B cell (primary cell): ENCODE measurements around the gene MRPS27. TPM values are rescaled to one million over a fixed set of nuclear protein-coding genes. Genes with fewer than 3 reads are reported as not detected.

Source experiments
- ATAC-seq: fragments of 200-7000 bp; cut with Tn5 transposase; one replicate; pipeline ENCODE4 v1.10.0; 2021; ENCODE audit warnings: low read depth, mild to moderate bottlenecking, moderate number of reproducible peaks, moderate library complexity
- CTCF ChIA-PET: fragments of 350-600 bp; sonication (Branson Sonifier 250); formaldehyde crosslinking; loops from one replicate; lab custom pipeline; 2021; ENCODE audit warnings: antibody characterized with exemption, inconsistent platforms; lab: Charles Lee
- POLR2A ChIA-PET: fragments of 350-600 bp; sonication (Branson Sonifier 250); formaldehyde crosslinking; loops from one replicate; lab custom pipeline; 2021; ENCODE audit warnings: antibody characterized with exemption; lab: Charles Lee
- DNase-seq: peaks from one replicate; pipeline ENCODE4 v3.0.0; 2013
- H2AFZ ChIP-seq: 2 replicates; pipeline ENCODE4 v1.6.1; 2012; ENCODE audit warnings: mild to moderate bottlenecking, low read depth, low read length; ENCODE audit not compliant: insufficient read depth, poor library complexity, severe bottlenecking
- H3K27ac ChIP-seq, 2 donors: 1 replicate in 1 of 2; 2 replicates in 1 of 2; pipeline ENCODE4 v1.5.1; 2012 to 2013; ENCODE audit warnings: low read length in 2 of 2, mild to moderate bottlenecking in 2 of 2, moderate library complexity in 1 of 2
- H3K27me3 ChIP-seq, 4 experiments: fragments of 200-600 bp in 1 of 4; sonication (generic) in 1 of 4; replicated peaks in 1 of 4; 1 replicate in 2 of 4; 2 replicates in 2 of 4; pipeline versions ENCODE4 v1.6.1 to v1.7.0; 2013 to 2016; ENCODE audit warnings: low read length in 3 of 4, mild to moderate bottlenecking in 2 of 4, mixed read lengths in 1 of 4, moderate library complexity in 1 of 4; ENCODE audit not compliant: insufficient read depth in 4 of 4, control insufficient read depth in 3 of 4; ENCODE audit errors: control extremely low read depth in 1 of 4
- H3K36me3 ChIP-seq, 2 experiments: replicated peaks in 1 of 2; 1 replicate in 1 of 2; 2 replicates in 1 of 2; pipeline versions ENCODE4 v1.6.1 to v1.7.1; 2013; ENCODE audit warnings: low read length in 1 of 2; ENCODE audit not compliant: insufficient read depth in 2 of 2, control insufficient read depth in 1 of 2; ENCODE audit errors: control extremely low read depth in 1 of 2, extremely low read depth in 1 of 2
- H3K4me1 ChIP-seq, 2 donors: fragments of 200-600 bp in 1 of 2; sonication (generic) in 1 of 2; 1 replicate in 1 of 2; 2 replicates in 1 of 2; pipeline versions ENCODE4 v1.5.1 to v1.6.1; 2013 to 2017; ENCODE audit warnings: low read length in 2 of 2; ENCODE audit not compliant: control insufficient read depth in 2 of 2, insufficient read depth in 2 of 2
- H3K4me2 ChIP-seq: replicated peaks from 2 replicates; pipeline ENCODE3; 2012; ENCODE audit warnings: mild to moderate bottlenecking, low read depth, low read length; ENCODE audit not compliant: poor library complexity, severe bottlenecking
- H3K4me3 ChIP-seq, 5 experiments: fragments of 200-600 bp in 1 of 5; sonication (generic) in 1 of 5; 1 replicate in 3 of 5; 2 replicates in 2 of 5; pipeline versions ENCODE4 v1.5.1 to v1.7.0; 2011 to 2016; ENCODE audit warnings: low read length in 4 of 5, mild to moderate bottlenecking in 4 of 5, low read depth in 2 of 5, control low read depth in 1 of 5, moderate library complexity in 1 of 5; ENCODE audit not compliant: insufficient read depth in 1 of 5; ENCODE audit errors: control extremely low read depth in 1 of 5, extremely low read depth in 1 of 5
- H3K79me2 ChIP-seq: fragments of 200-600 bp; sonication (generic); one replicate; pipeline ENCODE4 v1.6.0; 2016; ENCODE audit warnings: low read length; ENCODE audit not compliant: control insufficient read depth, insufficient read depth
- H3K9ac ChIP-seq: fragments of 200-600 bp; sonication (generic); 2 replicates; pipeline ENCODE4 v1.6.1; 2017; ENCODE audit warnings: mild to moderate bottlenecking, low read length, moderate library complexity
- H3K9me3 ChIP-seq, 3 donors: one replicate each; pipeline versions ENCODE4 v1.6.1 to v1.7.1; 2013; ENCODE audit warnings: low read length in 2 of 3; ENCODE audit not compliant: control insufficient read depth in 2 of 3, insufficient read depth in 1 of 3; ENCODE audit errors: control extremely low read depth in 1 of 3
- H4K20me1 ChIP-seq: 2 replicates; pipeline ENCODE4 v1.6.0; 2012; ENCODE audit warnings: mild to moderate bottlenecking, low read length; ENCODE audit not compliant: insufficient read depth, control insufficient read depth, poor library complexity, severe bottlenecking
- H3K27ac Mint-ChIP-seq: one replicate; pipeline ENCODE4 v1.8.0; 2021; ENCODE audit warnings: mixed read lengths
- H3K27me3 Mint-ChIP-seq: one replicate; pipeline ENCODE4 v1.8.0; 2021; ENCODE audit warnings: mixed read lengths
- H3K4me1 Mint-ChIP-seq: one replicate; pipeline ENCODE4 v1.8.0; 2021; ENCODE audit warnings: mixed read lengths
- H3K4me3 Mint-ChIP-seq: one replicate; pipeline ENCODE4 v1.8.0; 2021; ENCODE audit warnings: mixed read lengths
- H3K9me3 Mint-ChIP-seq: one replicate; pipeline ENCODE4 v1.8.0; 2022; ENCODE audit warnings: mixed read lengths; ENCODE audit not compliant: insufficient read depth
- CTCF ChIP-seq: fragments of 200-600 bp; IDR thresholded peaks from one replicate; pipeline ENCODE4 v1.8.0; 2022; ENCODE audit warnings: antibody characterized with exemption, mild to moderate bottlenecking
- EZH2 ChIP-seq: IDR thresholded peaks from 2 replicates; pipeline ENCODE4 v1.6.1; 2012; ENCODE audit warnings: borderline replicate concordance, low read depth, mild to moderate bottlenecking, moderate library complexity, low read length; ENCODE audit not compliant: insufficient read depth, poor library complexity, severe bottlenecking
- WGBS: methylation state at CpG from one replicate; pipeline ENCODE4 v1.1.5; 2013; ENCODE audit warnings: missing lambda C conversion rate; ENCODE audit not compliant: insufficient coverage; 5-methylcytosine and 5-hydroxymethylcytosine counted together
- intact Hi-C: fragments of 100-400 bp; cut with micrococcal nuclease; formaldehyde crosslinking; loops from one replicate; pipeline ENCODE4 v1.10.0; 2022
- polyA plus RNA-seq: library from polyadenylated mRNA; depleted of rRNA; stranded (reverse); fragments of >200 nt; gene quantifications from 2 replicates; pipeline ENCODE4 v1.2.3, GENCODE V29; 2012
- total RNA-seq, 2 donors: library from RNA; stranded (reverse); fragments of 120-200 nt in 1 of 2; gene quantifications; 1 replicate in 1 of 2; 2 replicates in 1 of 2; pipeline versions ENCODE4 v1.2.3 to v1.2.4, GENCODE V29; 2013 to 2022

MRPS27 gene
- total and polyA plus RNA-seq, 2 donors (not counting 1 experiment from before 2014, with no cell fraction given): 33.4 to 58.3 TPM

- no peak overlapping the region for H3K27ac Mint-ChIP-seq
Observed at GRCh38 chr5:72285424-72285821, 34.6 kb downstream of the MRPS27 start.

More at GRCh38 chr5:72285424-72285821, 34.6 kb downstream of the MRPS27 start:
- Histone ChIP-seq H3K27me3 (no peaks in the 10 kb centered on the region), H3K9me3 (no peaks in the 10 kb centered on the region), H3K4me1 (peaks cover 9 to 20% of the 10 kb centered on the region in 2 donors), H3K79me2 (peaks cover 4% of the 10 kb centered on the region), H2AFZ (no peak overlapping the region), H3K36me3 (peaks cover 5 to 16% of the 10 kb centered on the region in 2 experiments), H3K9ac (no peak overlapping the region), H3K4me3 (no peak overlapping the region), H3K4me2 (no peak overlapping the region), H3K27ac (no peak overlapping the region), H4K20me1 (no peaks in the 10 kb centered on the region)
- Mint-ChIP-seq H3K4me1 (peaks cover 39% of the 10 kb centered on the region), H3K4me3 (no peak overlapping the region), H3K27me3 (no peaks in the 10 kb centered on the region), H3K9me3 (no peaks in the 10 kb centered on the region)
- ChIA-PET CTCF (interaction anchor here (1.3 kb wide), 1 partner anchor 12 kb away, joined by 5 read pairs; no protein-coding TSS in a partner anchor), POLR2A (no interaction called here)
- TF ChIP-seq EZH2 (no peak), CTCF (no peak)
- intact Hi-C loops: no loop called here
- no peak for DNase-seq
- WGBS: 86% methylated on average over 1 of the region's 3 CpGs
- no peak for ATAC-seq
